Bronchial epithelial cell (primary cell): ENCODE data around the gene FAM210A. TPM values are rescaled to one million over a fixed set of nuclear protein-coding genes. Genes with fewer than 3 reads are reported as not detected.

Experiments
- DNase-seq: peaks from one replicate; pipeline ENCODE4 v3.0.0-alpha.2; 2010; ENCODE audit warnings: low read depth
- FAIRE-seq: peaks from 2 replicates; lab custom pipeline; 2011; peaks lifted over from hg19 to GRCh38; lab: Jason Lieb, UNC
- H3K27me3 ChIP-seq: 2 replicates; pipeline ENCODE4 v1.5.1; 2011; ENCODE audit warnings: low read length; ENCODE audit not compliant: control insufficient read depth, insufficient read depth
- H3K36me3 ChIP-seq: 2 replicates; pipeline ENCODE4 v1.5.1; 2011; ENCODE audit warnings: low read length; ENCODE audit not compliant: control insufficient read depth, insufficient read depth
- H3K4me3 ChIP-seq: 2 replicates; pipeline ENCODE4 v1.5.1; 2011; ENCODE audit warnings: mild to moderate bottlenecking, low read depth, low read length, control low read depth
- total RNA-seq: library from RNA; depleted of rRNA; stranded (reverse); fragments of >200 nt; gene quantifications from 2 replicates; pipeline ENCODE4 v1.2.1, GENCODE V29; 2014
- TF ChIP-seq, protein P1 (sequence below): IDR thresholded peaks from 2 replicates; pipeline ENCODE4 v1.5.1; 2011; ENCODE audit warnings: mild to moderate bottlenecking, moderate library complexity, low read length, control low read depth, inconsistent platforms; ENCODE audit not compliant: insufficient read depth, severe bottlenecking

FAM210A gene
- total RNA-seq, 1 donor from 2014 or later = 49.8 TPM

GRCh38 chr18:13621886-13622619 lies 104.3 kb downstream of the FAM210A start:
- TF ChIP-seq, protein P1, sequence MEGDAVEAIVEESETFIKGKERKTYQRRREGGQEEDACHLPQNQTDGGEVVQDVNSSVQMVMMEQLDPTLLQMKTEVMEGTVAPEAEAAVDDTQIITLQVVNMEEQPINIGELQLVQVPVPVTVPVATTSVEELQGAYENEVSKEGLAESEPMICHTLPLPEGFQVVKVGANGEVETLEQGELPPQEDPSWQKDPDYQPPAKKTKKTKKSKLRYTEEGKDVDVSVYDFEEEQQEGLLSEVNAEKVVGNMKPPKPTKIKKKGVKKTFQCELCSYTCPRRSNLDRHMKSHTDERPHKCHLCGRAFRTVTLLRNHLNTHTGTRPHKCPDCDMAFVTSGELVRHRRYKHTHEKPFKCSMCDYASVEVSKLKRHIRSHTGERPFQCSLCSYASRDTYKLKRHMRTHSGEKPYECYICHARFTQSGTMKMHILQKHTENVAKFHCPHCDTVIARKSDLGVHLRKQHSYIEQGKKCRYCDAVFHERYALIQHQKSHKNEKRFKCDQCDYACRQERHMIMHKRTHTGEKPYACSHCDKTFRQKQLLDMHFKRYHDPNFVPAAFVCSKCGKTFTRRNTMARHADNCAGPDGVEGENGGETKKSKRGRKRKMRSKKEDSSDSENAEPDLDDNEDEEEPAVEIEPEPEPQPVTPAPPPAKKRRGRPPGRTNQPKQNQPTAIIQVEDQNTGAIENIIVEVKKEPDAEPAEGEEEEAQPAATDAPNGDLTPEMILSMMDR = no peak
- Histone ChIP-seq H3K27me3 (no peaks in the 10 kb centered on the region), H3K4me3 (no peak overlapping the region), H3K36me3 (no peaks in the 10 kb centered on the region)
- FAIRE-seq = no peak
- DNase-seq = no peak

GRCh38 chr18:13621446-13621849 lies 104.9 kb downstream of the FAM210A start:
- FAIRE-seq = no peak
- no peak for DNase-seq
- Histone ChIP-seq H3K27me3 (no peaks in the 10 kb centered on the region), H3K4me3 (no peak overlapping the region), H3K36me3 (no peaks in the 10 kb centered on the region)
- TF ChIP-seq, protein P1 = no peak

- no peak for FAIRE-seq
- no peak overlapping the region for H3K4me3 ChIP-seq
- TF ChIP-seq, protein P1 = no peak
These were observed 105.4 kb downstream of the FAM210A start for GRCh38 chr18:13620818-13621445.

DNA sequence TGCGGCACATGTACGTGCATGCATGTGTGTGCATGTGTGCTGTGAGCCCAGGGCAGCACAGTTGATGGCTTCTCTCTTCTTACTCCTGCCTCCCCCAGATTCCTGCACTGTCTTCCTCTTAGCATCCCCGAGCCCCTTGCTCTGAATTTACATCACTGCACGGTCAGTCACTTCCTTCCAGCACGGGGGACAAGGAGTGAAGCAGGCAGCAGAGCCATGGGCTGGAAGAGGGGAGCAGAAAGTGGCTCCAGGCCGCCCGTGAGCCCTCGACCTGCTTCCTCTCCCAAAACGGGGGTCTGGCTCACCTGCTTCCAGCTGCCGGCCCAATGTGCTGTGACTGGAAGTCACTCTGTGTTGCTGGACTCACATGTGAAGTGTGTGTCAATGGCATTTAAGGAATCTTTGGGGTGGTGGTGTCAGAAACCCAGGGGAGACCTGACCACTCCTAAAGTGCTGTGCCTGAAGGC lies 106.1 kb downstream of the FAM210A start:
- no peak for DNase-seq
- TF ChIP-seq, protein P1 = no peak
- Histone ChIP-seq H3K36me3 (no peaks in the 10 kb centered on the region), H3K4me3 (no peak overlapping the region), H3K27me3 (no peaks in the 10 kb centered on the region)
- no peak for FAIRE-seq

More at GRCh38 chr18:13620818-13621445, 105.4 kb downstream of the FAM210A start:
- no peak for DNase-seq
- Histone ChIP-seq H3K27me3 (no peaks in the 10 kb centered on the region), H3K36me3 (no peaks in the 10 kb centered on the region)

DNA sequence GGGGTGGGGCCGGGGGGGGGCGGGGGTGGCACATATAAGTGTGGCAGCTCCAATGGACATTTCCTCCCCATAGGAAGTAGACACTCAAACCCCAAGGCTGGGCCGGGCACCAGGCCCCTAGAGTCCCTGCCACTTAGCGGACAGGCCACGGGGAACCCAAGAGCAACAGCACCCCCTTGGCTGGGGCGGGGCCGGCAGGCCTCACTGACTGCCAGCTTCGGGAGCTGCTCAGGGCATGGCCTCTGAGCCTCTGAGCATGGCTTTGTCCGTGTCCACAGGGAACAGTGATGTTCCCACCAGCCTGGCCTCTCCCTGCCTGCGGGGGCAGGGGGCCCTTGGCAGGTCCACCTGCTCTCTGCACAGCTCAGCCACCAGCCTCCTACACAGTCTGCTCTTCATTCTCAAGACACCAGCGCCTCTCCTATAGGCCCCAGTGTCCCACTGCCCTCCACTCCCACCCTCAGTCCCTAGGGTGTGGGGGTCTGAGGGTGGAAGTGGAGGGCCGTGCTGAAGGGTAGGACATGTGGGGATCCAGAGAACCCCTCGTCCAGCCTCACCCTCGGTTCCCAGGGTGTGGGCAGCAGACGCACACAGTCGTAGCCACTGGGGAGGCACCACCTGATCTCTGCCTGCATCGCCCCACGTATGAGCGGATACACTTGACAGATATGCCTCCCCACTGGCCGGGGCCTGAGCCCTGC lies 106.7 kb downstream of the FAM210A start:
- FAIRE-seq (no peak), DNase-seq (no peak)
- Histone ChIP-seq H3K36me3 (no peaks in the 10 kb centered on the region), H3K4me3 (no peak overlapping the region), H3K27me3 (no peaks in the 10 kb centered on the region)
- TF ChIP-seq, protein P1 = no peak
